ENCODE results near the gene SLC28A1.
A peak's percentile ranks its signal among the peaks of the same experiment; 100 is the strongest.

DNA sequence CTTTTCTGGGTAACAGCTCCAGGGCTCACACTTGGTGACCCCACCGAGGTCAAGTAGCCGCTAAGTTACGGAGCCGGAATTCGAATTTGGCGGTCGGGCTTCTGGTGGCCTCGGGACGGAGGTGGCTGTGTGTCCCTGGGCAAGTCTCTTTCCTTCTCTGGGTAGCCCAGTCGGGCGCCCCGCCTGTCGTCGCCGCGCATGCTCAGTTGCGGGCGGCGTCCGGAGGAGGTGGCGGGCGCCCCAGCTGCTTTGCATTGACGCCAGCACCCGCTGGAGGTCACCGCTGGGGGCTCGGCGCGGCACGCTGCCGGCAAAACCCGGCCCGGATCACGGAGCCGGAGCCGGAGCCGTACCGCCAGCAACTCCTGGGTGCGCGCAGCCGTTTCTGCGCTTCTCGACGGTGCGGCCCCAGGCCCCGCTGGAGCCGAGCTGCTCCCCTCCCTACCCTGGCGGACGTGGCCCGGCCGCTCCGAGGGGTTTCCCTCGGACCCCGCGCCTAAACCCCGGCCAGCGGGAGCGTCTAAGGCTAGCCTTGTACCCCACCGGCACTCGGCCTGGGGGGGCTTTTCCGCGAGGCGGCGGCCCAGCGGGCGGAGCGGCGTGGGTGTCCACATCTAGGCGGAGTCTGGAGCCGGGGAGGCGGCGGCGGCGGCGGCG, 96.7 kb downstream of the SLC28A1 start:
- TF ChIP-seq, protein P1, sequence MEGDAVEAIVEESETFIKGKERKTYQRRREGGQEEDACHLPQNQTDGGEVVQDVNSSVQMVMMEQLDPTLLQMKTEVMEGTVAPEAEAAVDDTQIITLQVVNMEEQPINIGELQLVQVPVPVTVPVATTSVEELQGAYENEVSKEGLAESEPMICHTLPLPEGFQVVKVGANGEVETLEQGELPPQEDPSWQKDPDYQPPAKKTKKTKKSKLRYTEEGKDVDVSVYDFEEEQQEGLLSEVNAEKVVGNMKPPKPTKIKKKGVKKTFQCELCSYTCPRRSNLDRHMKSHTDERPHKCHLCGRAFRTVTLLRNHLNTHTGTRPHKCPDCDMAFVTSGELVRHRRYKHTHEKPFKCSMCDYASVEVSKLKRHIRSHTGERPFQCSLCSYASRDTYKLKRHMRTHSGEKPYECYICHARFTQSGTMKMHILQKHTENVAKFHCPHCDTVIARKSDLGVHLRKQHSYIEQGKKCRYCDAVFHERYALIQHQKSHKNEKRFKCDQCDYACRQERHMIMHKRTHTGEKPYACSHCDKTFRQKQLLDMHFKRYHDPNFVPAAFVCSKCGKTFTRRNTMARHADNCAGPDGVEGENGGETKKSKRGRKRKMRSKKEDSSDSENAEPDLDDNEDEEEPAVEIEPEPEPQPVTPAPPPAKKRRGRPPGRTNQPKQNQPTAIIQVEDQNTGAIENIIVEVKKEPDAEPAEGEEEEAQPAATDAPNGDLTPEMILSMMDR (IDR thresholded peaks at IDR 0.05; ENCODE audit: low read depth, low read length, missing input control): no peak
- TF ChIP-seq YY1 (IDR thresholded peaks at IDR 0.05) (peak; percentile 10), RAD21 (IDR thresholded peaks at IDR 0.05) (peak; percentile 33 to 59)
- TF ChIP-seq, protein P2, sequence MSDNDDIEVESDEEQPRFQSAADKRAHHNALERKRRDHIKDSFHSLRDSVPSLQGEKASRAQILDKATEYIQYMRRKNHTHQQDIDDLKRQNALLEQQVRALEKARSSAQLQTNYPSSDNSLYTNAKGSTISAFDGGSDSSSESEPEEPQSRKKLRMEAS (IDR thresholded peaks at IDR 0.05): no peak
